Spleen (tissue), 7 donors: ENCODE data around the gene ATG4C.

ENCODE experiments used
- POLR2A ChIP-seq, 3 donors: fragments of 450-650 bp; IDR thresholded peaks; one replicate each; pipeline ENCODE4 v1.5.1; 2017; ENCODE audit warnings: antibody characterized with exemption in 3 of 3, mild to moderate bottlenecking in 1 of 3
- POLR2AphosphoS5 ChIP-seq, 3 donors: sonication (generic); formaldehyde crosslinking; IDR thresholded peaks; one replicate each; pipeline ENCODE4 v1.5.1; 2017; ENCODE audit warnings: antibody characterized with exemption in 3 of 3
- TF ChIP-seq, protein P1 (sequence below), 11 experiments: fragments of 200-600 bp in 7 of 11; fragments of 450-650 bp in 4 of 11; sonication (generic) in 4 of 11; IDR thresholded peaks in 8 of 11; conservative IDR thresholded peaks in 3 of 11; 1 replicate in 7 of 11; 2 replicates in 4 of 11; pipeline versions ENCODE4 v1.4.0 to v1.8.0; 2016 to 2021; ENCODE audit warnings: antibody characterized with exemption in 11 of 11, inconsistent platforms in 4 of 11, mild to moderate bottlenecking in 1 of 11
- donor health status: DM: no; HTN: no; CAD: no; lungs with moderate emphysema.
- donor health status: DM: no; HTN: no; CAD: no.
- donor health status: DM: no; HTN: no; CAD: no.

DNA sequence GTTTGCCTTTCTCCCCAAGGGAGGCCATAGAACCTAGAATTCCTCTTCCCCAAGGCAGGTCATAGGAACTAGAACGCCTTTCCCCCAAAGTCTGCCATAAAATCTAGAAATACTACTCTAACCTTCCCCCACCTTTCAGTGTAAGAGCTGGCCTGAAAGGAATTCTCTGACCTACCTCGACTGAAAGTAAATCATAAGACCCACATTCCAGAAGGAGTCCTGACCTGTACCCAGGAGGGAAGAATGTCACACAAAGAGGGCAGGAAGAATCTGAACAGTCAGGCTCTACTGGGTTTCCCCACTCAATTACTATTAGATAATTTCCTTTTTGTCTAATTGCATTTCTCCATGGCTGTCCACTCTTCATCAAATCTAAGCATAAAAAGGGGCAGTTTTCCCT is 5.7 kb upstream of the ATG4C start:
- TF ChIP-seq, protein P1, sequence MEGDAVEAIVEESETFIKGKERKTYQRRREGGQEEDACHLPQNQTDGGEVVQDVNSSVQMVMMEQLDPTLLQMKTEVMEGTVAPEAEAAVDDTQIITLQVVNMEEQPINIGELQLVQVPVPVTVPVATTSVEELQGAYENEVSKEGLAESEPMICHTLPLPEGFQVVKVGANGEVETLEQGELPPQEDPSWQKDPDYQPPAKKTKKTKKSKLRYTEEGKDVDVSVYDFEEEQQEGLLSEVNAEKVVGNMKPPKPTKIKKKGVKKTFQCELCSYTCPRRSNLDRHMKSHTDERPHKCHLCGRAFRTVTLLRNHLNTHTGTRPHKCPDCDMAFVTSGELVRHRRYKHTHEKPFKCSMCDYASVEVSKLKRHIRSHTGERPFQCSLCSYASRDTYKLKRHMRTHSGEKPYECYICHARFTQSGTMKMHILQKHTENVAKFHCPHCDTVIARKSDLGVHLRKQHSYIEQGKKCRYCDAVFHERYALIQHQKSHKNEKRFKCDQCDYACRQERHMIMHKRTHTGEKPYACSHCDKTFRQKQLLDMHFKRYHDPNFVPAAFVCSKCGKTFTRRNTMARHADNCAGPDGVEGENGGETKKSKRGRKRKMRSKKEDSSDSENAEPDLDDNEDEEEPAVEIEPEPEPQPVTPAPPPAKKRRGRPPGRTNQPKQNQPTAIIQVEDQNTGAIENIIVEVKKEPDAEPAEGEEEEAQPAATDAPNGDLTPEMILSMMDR (IDR thresholded peaks at IDR 0.05 in 8 of 11, conservative IDR thresholded peaks at IDR 0.05 in 3 of 11): no peak
- TF ChIP-seq POLR2AphosphoS5 (IDR thresholded peaks at IDR 0.05): no peak
- TF ChIP-seq POLR2A (IDR thresholded peaks at IDR 0.05): no peak
